Fibroblast of mammary gland (primary cell): Measurements from ENCODE around the gene PRPSAP1.

Experiments
- DNase-seq: peaks from one replicate; pipeline ENCODE4 v3.0.0-alpha.2; 2010; ENCODE audit warnings: low read depth
- H3K4me3 ChIP-seq: 2 replicates; pipeline ENCODE4 v1.5.1; 2011; ENCODE audit warnings: low read depth, mild to moderate bottlenecking, low read length, moderate library complexity; ENCODE audit not compliant: control insufficient read depth
- CTCF ChIP-seq: conservative IDR thresholded peaks from 2 replicates; pipeline ENCODE4 v1.5.1; 2011; ENCODE audit warnings: low read depth, low read length, inconsistent platforms; ENCODE audit not compliant: control insufficient read depth, insufficient read depth

Gene PRPSAP1

GRCh38 chr17:76276461-76277299 is 77.0 kb downstream of the PRPSAP1 start:
- peak; percentile 53 for DNase-seq
- H3K4me3 ChIP-seq = no peak overlapping the region
- no peak for TF ChIP-seq CTCF

GRCh38 chr17:76276069-76276431 is 77.7 kb downstream of the PRPSAP1 start:
- TF ChIP-seq CTCF = no peak
- DNase-seq = no peak
- H3K4me3 ChIP-seq = no peak overlapping the region

- H3K4me3 ChIP-seq = no peak overlapping the region
- TF ChIP-seq CTCF = no peak
- no peak for DNase-seq
Observed at GRCh38 chr17:76275382-76276068, 78.2 kb downstream of the PRPSAP1 start.

GRCh38 chr17:76274112-76274956 is 79.4 kb downstream of the PRPSAP1 start:
- DNase-seq = no peak
- H3K4me3 ChIP-seq = no peak overlapping the region
- no peak for TF ChIP-seq CTCF

DNA sequence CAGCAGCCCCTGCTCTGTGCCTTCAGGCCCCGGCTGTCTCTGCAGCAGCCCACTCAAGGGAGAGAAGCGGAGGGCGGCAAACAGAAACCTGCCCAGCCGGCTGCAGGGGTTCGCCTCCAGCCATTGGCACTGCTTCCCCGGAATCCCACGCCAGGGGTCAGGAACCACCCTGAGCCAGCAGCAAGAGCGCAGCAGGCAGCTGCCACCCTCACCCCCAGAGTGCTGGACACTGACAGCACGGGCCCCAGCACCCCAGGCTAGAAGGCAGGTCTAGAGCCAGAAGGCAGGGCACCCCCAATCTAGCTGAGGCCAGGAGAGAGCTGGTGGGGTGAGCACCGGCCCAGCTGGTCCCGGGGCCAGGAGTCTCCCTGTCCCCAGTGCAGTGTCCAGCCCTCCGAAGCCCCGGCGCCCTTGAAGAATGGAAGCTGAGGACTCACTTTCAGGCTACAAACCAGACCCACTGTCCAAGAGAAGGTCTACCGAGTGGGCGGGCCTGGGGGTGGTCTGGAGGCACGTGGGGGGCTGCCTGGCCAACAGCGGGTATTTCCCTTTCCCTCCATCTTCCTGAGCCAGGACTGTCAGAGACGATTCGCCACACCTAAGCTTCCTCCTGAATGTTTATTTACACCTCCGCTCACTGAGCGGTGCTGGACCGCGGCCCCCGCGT is 80.1 kb downstream of the PRPSAP1 start:
- H3K4me3 ChIP-seq = no peak overlapping the region
- TF ChIP-seq CTCF = no peak
- DNase-seq = no peak
